Type B pancreatic cell (in vitro differentiated cells): Measurements from ENCODE around the gene EFCAB11. TPM values are rescaled to one million over a fixed set of nuclear protein-coding genes. Genes with fewer than 3 reads are reported as not detected.
"Not testable (repeated sequence)": the region's sequence is repeated elsewhere in the genome, so short reads cannot be mapped to it uniquely, and the experiment has no call there.

Experiments
- DNase-seq: peaks from one replicate; pipeline ENCODE4 v3.0.0; 2021; ENCODE audit warnings: mixed read lengths; ENCODE audit not compliant: unreplicated experiment; ENCODE audit errors: extremely low spot score
- H3K27ac Mint-ChIP-seq: 2 replicates; pipeline ENCODE4 v1.8.0; 2021; ENCODE audit warnings: mild to moderate bottlenecking, mixed read lengths
- H3K27me3 Mint-ChIP-seq: 2 replicates; pipeline ENCODE4 v1.8.0; 2021; ENCODE audit warnings: mixed read lengths
- H3K36me3 Mint-ChIP-seq: 2 replicates; pipeline ENCODE4 v1.8.0; 2021; ENCODE audit warnings: mixed read lengths
- H3K4me1 Mint-ChIP-seq: one replicate; pipeline ENCODE4 v1.8.0; 2021; ENCODE audit warnings: mixed read lengths; ENCODE audit not compliant: unreplicated experiment
- H3K4me3 Mint-ChIP-seq: 2 replicates; pipeline ENCODE4 v1.8.0; 2021; ENCODE audit warnings: mild to moderate bottlenecking, mixed read lengths
- H3K9me3 Mint-ChIP-seq: 2 replicates; pipeline ENCODE4 v1.8.0; 2021; ENCODE audit warnings: mixed read lengths
- CTCF ChIP-seq: fragments of 200-600 bp; sonication (generic); conservative IDR thresholded peaks from 2 replicates; pipeline ENCODE4 v1.5.0; 2021; ENCODE audit warnings: antibody characterized with exemption, mild to moderate bottlenecking
- total RNA-seq: library from RNA; stranded (reverse); gene quantifications from 2 replicates; pipeline ENCODE4 v1.2.1, GENCODE V29; 2021; ENCODE audit warnings: low replicate concordance

EFCAB11 gene
- total RNA-seq, 1 donor from 2014 or later: 16.0 TPM

GRCh38 chr14:89899291-89899690, 55.2 kb downstream of the EFCAB11 start:
- no peak overlapping the region for H3K27ac Mint-ChIP-seq
- H3K4me3 Mint-ChIP-seq: no peak overlapping the region
- peaks cover 6% of the 10 kb centered on the region for H3K9me3 Mint-ChIP-seq
- DNase-seq: no peak
- H3K27me3 Mint-ChIP-seq: no peaks in the 10 kb centered on the region
- peaks cover 7% of the 10 kb centered on the region for H3K4me1 Mint-ChIP-seq
- H3K36me3 Mint-ChIP-seq: peaks cover 4% of the 10 kb centered on the region
- TF ChIP-seq CTCF: no peak

GRCh38 chr14:89893388-89893787, 61.1 kb downstream of the EFCAB11 start:
- not testable (repeated sequence) for H3K4me3 Mint-ChIP-seq, H3K27me3 Mint-ChIP-seq, H3K27ac Mint-ChIP-seq, DNase-seq, H3K4me1 Mint-ChIP-seq, H3K36me3 Mint-ChIP-seq, H3K9me3 Mint-ChIP-seq

- TF ChIP-seq CTCF: no peak
- Mint-ChIP-seq H3K4me3 (no peak overlapping the region), H3K36me3 (peaks cover 4% of the 10 kb centered on the region), H3K9me3 (peaks cover 7% of the 10 kb centered on the region), H3K27me3 (no peaks in the 10 kb centered on the region), H3K4me1 (no peaks in the 10 kb centered on the region), H3K27ac (no peak overlapping the region)
- no peak for DNase-seq
Observed at GRCh38 chr14:89892953-89893352, 61.6 kb downstream of the EFCAB11 start.

GRCh38 chr14:89891721-89892120, 62.8 kb downstream of the EFCAB11 start:
- H3K27ac Mint-ChIP-seq, H3K36me3 Mint-ChIP-seq, H3K4me3 Mint-ChIP-seq, DNase-seq, H3K27me3 Mint-ChIP-seq, H3K9me3 Mint-ChIP-seq, H3K4me1 Mint-ChIP-seq: not testable (repeated sequence)

- Mint-ChIP-seq H3K4me3 (no peak overlapping the region), H3K4me1 (no peaks in the 10 kb centered on the region), H3K36me3 (peaks cover 4% of the 10 kb centered on the region), H3K9me3 (peaks cover 7% of the 10 kb centered on the region), H3K27me3 (no peaks in the 10 kb centered on the region), H3K27ac (no peak overlapping the region)
- DNase-seq: no peak
- TF ChIP-seq CTCF: no peak
Observed at GRCh38 chr14:89891055-89891454, 63.5 kb downstream of the EFCAB11 start.

GRCh38 chr14:89890589-89890988, 63.9 kb downstream of the EFCAB11 start:
- Mint-ChIP-seq H3K27ac (no peak overlapping the region), H3K4me1 (no peaks in the 10 kb centered on the region)

More at GRCh38 chr14:89890589-89890988, 63.9 kb downstream of the EFCAB11 start:
- Mint-ChIP-seq H3K9me3 (peaks cover 4% of the 10 kb centered on the region), H3K27me3 (no peaks in the 10 kb centered on the region), H3K36me3 (peaks cover under 1% of the 10 kb centered on the region), H3K4me3 (no peak overlapping the region)
- TF ChIP-seq CTCF: no peak
- no peak for DNase-seq
